HEK293 (cell line): ENCODE results near the gene RNF123.

Experiments used
- CTCF ChIA-PET: fragments of 350-600 bp; formaldehyde crosslinking; extraction: SDS; loops from one replicate; lab custom pipeline; 2021; ENCODE audit warnings: antibody characterized with exemption; lab: Yijun Ruan, JAX
- POLR2A ChIA-PET: fragments of 300-600 bp; formaldehyde crosslinking; extraction: SDS; loops from one replicate; lab custom pipeline; 2020; ENCODE audit warnings: antibody characterized with exemption, inconsistent platforms; lab: Yijun Ruan, JAX
- H3K27ac ChIP-seq: fragments of 200-500 bp; sonication (Bioruptor generic); 2 replicates; pipeline ENCODE4 v1.5.1; 2014; ENCODE audit warnings: low read depth, low read length, control low read depth, inconsistent platforms; ENCODE audit errors: extremely low read depth
- H3K36me3 ChIP-seq, 2 experiments: fragments of 200-500 bp in 1 of 2; sonication (Bioruptor generic) in 1 of 2; 1 replicate in 1 of 2; 2 replicates in 1 of 2; pipeline ENCODE4 v1.5.1; 2014 to 2017; ENCODE audit warnings: inconsistent platforms in 2 of 2, low read length in 2 of 2; ENCODE audit not compliant: control insufficient read depth in 2 of 2, insufficient read depth in 1 of 2
- H3K4me1 ChIP-seq: fragments of 200-500 bp; sonication (Bioruptor generic); 2 replicates; pipeline ENCODE4 v1.5.1; 2014; ENCODE audit warnings: mild to moderate bottlenecking, low read length, inconsistent platforms; ENCODE audit not compliant: control insufficient read depth, insufficient read depth
- H3K4me3 ChIP-seq: 2 replicates; pipeline ENCODE4 v1.5.1; 2011; ENCODE audit warnings: low read depth, mild to moderate bottlenecking, control low read depth, low read length, moderate library complexity
- H3K9me3 ChIP-seq: fragments of 200-500 bp; sonication (Bioruptor generic); 2 replicates; pipeline ENCODE4 v1.5.1; 2014; ENCODE audit warnings: low read depth, low read length, inconsistent platforms; ENCODE audit not compliant: control insufficient read depth, insufficient read depth
- BCL11A ChIP-seq: fragments of 450-650 bp; formaldehyde crosslinking; IDR thresholded peaks from 2 replicates; pipeline ENCODE4 v1.5.1; 2016; ENCODE audit warnings: low read depth, missing biosample characterization, missing genetic modification characterization
- GLI2 ChIP-seq: fragments of 450-650 bp; formaldehyde crosslinking; IDR thresholded peaks from 2 replicates; pipeline ENCODE4; 2017; ENCODE audit warnings: missing biosample characterization, missing genetic modification characterization, low read depth, borderline replicate concordance
- HOXD13 ChIP-seq: sonication (generic); formaldehyde crosslinking; IDR thresholded peaks from 2 replicates; pipeline ENCODE4 v1.8.0; 2022; ENCODE audit warnings: missing genetic modification reagents, borderline replicate concordance
- YY2 ChIP-seq: fragments of 450-650 bp; formaldehyde crosslinking; IDR thresholded peaks from 2 replicates; pipeline ENCODE4 v1.5.1; 2016; ENCODE audit warnings: missing biosample characterization, missing genetic modification characterization
- ZBTB1 ChIP-seq: fragments of 450-650 bp; formaldehyde crosslinking; IDR thresholded peaks from 2 replicates; pipeline ENCODE4 v1.5.1; 2016; ENCODE audit warnings: missing biosample characterization, missing genetic modification characterization
- ZBTB8A ChIP-seq: fragments of 450-650 bp; formaldehyde crosslinking; IDR thresholded peaks from 2 replicates; pipeline ENCODE4 v1.5.1; 2016; ENCODE audit warnings: missing biosample characterization, missing genetic modification characterization
- ZEB2 ChIP-seq: fragments of 450-650 bp; formaldehyde crosslinking; IDR thresholded peaks from 2 replicates; pipeline ENCODE4 v1.5.1; 2016; ENCODE audit warnings: missing biosample characterization, missing genetic modification characterization
- ZNF140 ChIP-seq: fragments of 450-650 bp; formaldehyde crosslinking; IDR thresholded peaks from 2 replicates; pipeline ENCODE4 v1.5.1; 2016; ENCODE audit warnings: missing biosample characterization, missing genetic modification characterization
- ZNF157 ChIP-seq: fragments of 450-650 bp; formaldehyde crosslinking; IDR thresholded peaks from 2 replicates; pipeline ENCODE4 v1.5.1; 2016; ENCODE audit warnings: missing biosample characterization, missing genetic modification characterization
- ZNF214 ChIP-seq: fragments of 450-650 bp; formaldehyde crosslinking; IDR thresholded peaks from 2 replicates; pipeline ENCODE4 v1.5.1; 2017; ENCODE audit warnings: missing biosample characterization, mild to moderate bottlenecking, missing genetic modification characterization, borderline replicate concordance
- ZNF248 ChIP-seq: fragments of 450-650 bp; formaldehyde crosslinking; IDR thresholded peaks from 2 replicates; pipeline ENCODE4 v1.5.1; 2017; ENCODE audit warnings: missing biosample characterization, missing genetic modification characterization
- ZNF350 ChIP-seq: fragments of 450-650 bp; formaldehyde crosslinking; IDR thresholded peaks from 2 replicates; pipeline ENCODE4 v1.5.0; 2017; ENCODE audit warnings: missing biosample characterization, mild to moderate bottlenecking, missing genetic modification characterization
- ZNF426 ChIP-seq: fragments of 450-650 bp; formaldehyde crosslinking; IDR thresholded peaks from 2 replicates; pipeline ENCODE4 v1.5.1; 2017; ENCODE audit warnings: missing biosample characterization, missing genetic modification characterization, mild to moderate bottlenecking, inconsistent platforms, moderate library complexity
- ZNF670 ChIP-seq: fragments of 450-650 bp; formaldehyde crosslinking; IDR thresholded peaks from 2 replicates; pipeline ENCODE4 v1.5.1; 2016; ENCODE audit warnings: missing biosample characterization, missing genetic modification characterization, low read depth
- ZNF747 ChIP-seq: fragments of 450-650 bp; formaldehyde crosslinking; IDR thresholded peaks from 2 replicates; pipeline ENCODE4 v1.5.1; 2016; ENCODE audit warnings: missing biosample characterization, missing genetic modification characterization
- ZNF777 ChIP-seq: fragments of 450-650 bp; formaldehyde crosslinking; IDR thresholded peaks from 2 replicates; pipeline ENCODE4 v1.5.1; 2017; ENCODE audit warnings: missing biosample characterization, missing genetic modification characterization, borderline replicate concordance
- ZNF843 ChIP-seq: fragments of 450-650 bp; formaldehyde crosslinking; IDR thresholded peaks from 2 replicates; pipeline ENCODE4 v1.5.1; 2016; ENCODE audit warnings: missing biosample characterization, missing genetic modification characterization
- ZSCAN16 ChIP-seq: fragments of 450-650 bp; formaldehyde crosslinking; IDR thresholded peaks from 2 replicates; pipeline ENCODE4 v1.5.1; 2016; ENCODE audit warnings: missing biosample characterization, missing genetic modification characterization
- TF ChIP-seq, protein P1 (sequence below): fragments of 450-650 bp; formaldehyde crosslinking; IDR thresholded peaks from 2 replicates; pipeline ENCODE4 v1.5.1; 2017; ENCODE audit warnings: missing biosample characterization, missing genetic modification characterization
- TF ChIP-seq, protein P2 (sequence below): fragments of 450-650 bp; formaldehyde crosslinking; IDR thresholded peaks from 2 replicates; pipeline ENCODE4 v1.5.1; 2016; ENCODE audit warnings: missing biosample characterization, missing genetic modification characterization
- TF ChIP-seq, protein P3 (sequence below): fragments of 450-650 bp; formaldehyde crosslinking; IDR thresholded peaks from 2 replicates; pipeline ENCODE4 v1.5.1; 2016; ENCODE audit warnings: missing biosample characterization, missing genetic modification characterization, low read depth
- TF ChIP-seq, protein P4 (sequence below): fragments of 450-650 bp; formaldehyde crosslinking; IDR thresholded peaks from 2 replicates; pipeline ENCODE4 v1.5.1; 2016; ENCODE audit warnings: missing biosample characterization, missing genetic modification characterization, borderline replicate concordance

Gene RNF123

DNA sequence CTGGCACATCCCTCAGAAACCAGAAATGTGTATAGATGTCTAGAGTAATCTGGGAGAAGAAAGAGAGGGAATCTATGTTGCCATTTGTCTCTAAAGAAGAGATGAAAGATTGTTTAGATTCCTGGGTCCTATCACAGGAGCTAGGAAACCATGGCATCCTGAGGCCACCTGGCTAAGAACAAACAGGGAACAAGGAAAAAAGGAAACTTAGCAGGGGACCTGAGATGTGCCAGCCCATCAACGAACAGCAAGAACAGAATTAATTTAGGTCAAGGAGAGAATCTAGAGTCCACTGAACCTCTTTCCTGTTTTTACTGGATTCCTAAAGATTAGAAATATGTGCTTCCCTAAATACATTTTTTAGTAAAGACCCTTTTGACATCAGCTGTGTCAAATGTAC is 66.7 kb downstream of the RNF123 start (continued):
- TF ChIP-seq ZNF214 (no peak), ZNF843 (tag by site-specific recombination) (no peak), ZNF426 (no peak)
- TF ChIP-seq, all 188 proteins: peak for 0

DNA sequence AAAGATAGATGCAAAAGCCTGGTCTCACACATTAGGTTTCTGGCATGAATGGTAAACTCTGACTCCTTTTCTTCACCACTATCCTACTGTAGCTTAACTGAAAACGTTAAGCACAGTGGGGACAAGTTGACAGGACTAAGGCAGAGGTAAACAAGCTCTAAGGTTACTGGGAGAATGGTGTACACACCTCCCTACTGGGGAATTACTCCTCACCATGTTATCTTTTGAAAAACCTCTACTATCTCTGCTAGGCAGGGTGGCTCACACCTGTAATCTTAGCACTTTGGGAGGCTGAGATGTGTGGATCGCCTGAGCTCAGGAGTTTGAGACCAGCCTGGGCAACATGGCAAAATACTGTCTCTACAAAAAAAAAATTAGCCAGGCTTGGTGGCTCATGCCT is 67.8 kb downstream of the RNF123 start:
- Histone ChIP-seq H3K27ac (no peak overlapping the region), H3K4me3 (no peak overlapping the region), H3K36me3 (no peaks in the 10 kb centered on the region; a peak in 1 of 3 replicates), H3K9me3 (no peaks in the 10 kb centered on the region), H3K4me1 (no peaks in the 10 kb centered on the region)
- ChIA-PET CTCF (interaction anchor here (0.6 to 0.7 kb wide), 2 partner anchors 8 to 44 kb away, joined by 3 read pairs; no protein-coding TSS in a partner anchor), POLR2A (no interaction called here)
- TF ChIP-seq ZBTB1 (no peak), ZNF248 (tag by site-specific recombination) (no peak), ZEB2 (tag by site-specific recombination) (no peak), GLI2 (tag by site-specific recombination) (no peak), YY2 (tag by site-specific recombination) (no peak), ZNF140 (tag by site-specific recombination) (no peak), ZNF157 (tag by site-specific recombination) (no peak), ZNF350 (tag by site-specific recombination) (no peak), ZNF843 (tag by site-specific recombination) (no peak), ZNF670 (tag by site-specific recombination) (no peak), ZSCAN16 (tag by site-specific recombination) (no peak), HOXD13 (CRISPR knock-in tag) (no peak), ZNF747 (no peak), ZBTB8A (tag by site-specific recombination) (no peak), BCL11A (tag by site-specific recombination) (no peak)
- TF ChIP-seq, protein P1, sequence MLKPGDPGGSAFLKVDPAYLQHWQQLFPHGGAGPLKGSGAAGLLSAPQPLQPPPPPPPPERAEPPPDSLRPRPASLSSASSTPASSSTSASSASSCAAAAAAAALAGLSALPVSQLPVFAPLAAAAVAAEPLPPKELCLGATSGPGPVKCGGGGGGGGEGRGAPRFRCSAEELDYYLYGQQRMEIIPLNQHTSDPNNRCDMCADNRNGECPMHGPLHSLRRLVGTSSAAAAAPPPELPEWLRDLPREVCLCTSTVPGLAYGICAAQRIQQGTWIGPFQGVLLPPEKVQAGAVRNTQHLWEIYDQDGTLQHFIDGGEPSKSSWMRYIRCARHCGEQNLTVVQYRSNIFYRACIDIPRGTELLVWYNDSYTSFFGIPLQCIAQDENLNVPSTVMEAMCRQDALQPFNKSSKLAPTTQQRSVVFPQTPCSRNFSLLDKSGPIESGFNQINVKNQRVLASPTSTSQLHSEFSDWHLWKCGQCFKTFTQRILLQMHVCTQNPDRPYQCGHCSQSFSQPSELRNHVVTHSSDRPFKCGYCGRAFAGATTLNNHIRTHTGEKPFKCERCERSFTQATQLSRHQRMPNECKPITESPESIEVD (tag by site-specific recombination) = no peak
- TF ChIP-seq, protein P2, sequence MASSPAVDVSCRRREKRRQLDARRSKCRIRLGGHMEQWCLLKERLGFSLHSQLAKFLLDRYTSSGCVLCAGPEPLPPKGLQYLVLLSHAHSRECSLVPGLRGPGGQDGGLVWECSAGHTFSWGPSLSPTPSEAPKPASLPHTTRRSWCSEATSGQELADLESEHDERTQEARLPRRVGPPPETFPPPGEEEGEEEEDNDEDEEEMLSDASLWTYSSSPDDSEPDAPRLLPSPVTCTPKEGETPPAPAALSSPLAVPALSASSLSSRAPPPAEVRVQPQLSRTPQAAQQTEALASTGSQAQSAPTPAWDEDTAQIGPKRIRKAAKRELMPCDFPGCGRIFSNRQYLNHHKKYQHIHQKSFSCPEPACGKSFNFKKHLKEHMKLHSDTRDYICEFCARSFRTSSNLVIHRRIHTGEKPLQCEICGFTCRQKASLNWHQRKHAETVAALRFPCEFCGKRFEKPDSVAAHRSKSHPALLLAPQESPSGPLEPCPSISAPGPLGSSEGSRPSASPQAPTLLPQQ (tag by site-specific recombination) = no peak
- TF ChIP-seq, protein P3, sequence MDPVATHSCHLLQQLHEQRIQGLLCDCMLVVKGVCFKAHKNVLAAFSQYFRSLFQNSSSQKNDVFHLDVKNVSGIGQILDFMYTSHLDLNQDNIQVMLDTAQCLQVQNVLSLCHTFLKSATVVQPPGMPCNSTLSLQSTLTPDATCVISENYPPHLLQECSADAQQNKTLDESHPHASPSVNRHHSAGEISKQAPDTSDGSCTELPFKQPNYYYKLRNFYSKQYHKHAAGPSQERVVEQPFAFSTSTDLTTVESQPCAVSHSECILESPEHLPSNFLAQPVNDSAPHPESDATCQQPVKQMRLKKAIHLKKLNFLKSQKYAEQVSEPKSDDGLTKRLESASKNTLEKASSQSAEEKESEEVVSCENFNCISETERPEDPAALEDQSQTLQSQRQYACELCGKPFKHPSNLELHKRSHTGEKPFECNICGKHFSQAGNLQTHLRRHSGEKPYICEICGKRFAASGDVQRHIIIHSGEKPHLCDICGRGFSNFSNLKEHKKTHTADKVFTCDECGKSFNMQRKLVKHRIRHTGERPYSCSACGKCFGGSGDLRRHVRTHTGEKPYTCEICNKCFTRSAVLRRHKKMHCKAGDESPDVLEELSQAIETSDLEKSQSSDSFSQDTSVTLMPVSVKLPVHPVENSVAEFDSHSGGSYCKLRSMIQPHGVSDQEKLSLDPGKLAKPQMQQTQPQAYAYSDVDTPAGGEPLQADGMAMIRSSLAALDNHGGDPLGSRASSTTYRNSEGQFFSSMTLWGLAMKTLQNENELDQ (tag by site-specific recombination) = no peak

DNA sequence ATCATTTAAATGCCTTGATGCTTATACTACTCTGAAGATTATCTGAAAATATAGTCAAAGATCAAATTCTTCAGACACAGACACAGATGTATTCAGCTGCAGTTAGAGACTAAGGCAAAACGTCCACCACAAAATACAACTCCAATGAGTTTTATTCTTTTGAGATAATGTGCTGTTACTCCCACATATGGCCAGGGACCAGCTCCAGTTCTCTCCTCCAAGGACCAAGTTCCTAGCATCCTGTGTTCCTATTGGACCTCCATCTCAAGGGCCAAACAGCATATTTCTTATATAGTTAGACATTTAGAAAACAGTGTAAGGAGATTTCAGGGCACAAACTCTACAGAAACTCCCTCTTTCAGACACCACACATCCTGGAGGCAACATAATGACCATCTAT is 69.9 kb downstream of the RNF123 start:
- H3K4me3 ChIP-seq = no peak overlapping the region
- ChIA-PET POLR2A (no interaction called here), CTCF (no interaction called here)
- no peaks in the 10 kb centered on the region; a peak in 1 of 3 replicates for H3K36me3 ChIP-seq
- H3K4me1 ChIP-seq = no peaks in the 10 kb centered on the region
- H3K9me3 ChIP-seq = no peaks in the 10 kb centered on the region
- no peak overlapping the region for H3K27ac ChIP-seq
- TF ChIP-seq, protein P4, sequence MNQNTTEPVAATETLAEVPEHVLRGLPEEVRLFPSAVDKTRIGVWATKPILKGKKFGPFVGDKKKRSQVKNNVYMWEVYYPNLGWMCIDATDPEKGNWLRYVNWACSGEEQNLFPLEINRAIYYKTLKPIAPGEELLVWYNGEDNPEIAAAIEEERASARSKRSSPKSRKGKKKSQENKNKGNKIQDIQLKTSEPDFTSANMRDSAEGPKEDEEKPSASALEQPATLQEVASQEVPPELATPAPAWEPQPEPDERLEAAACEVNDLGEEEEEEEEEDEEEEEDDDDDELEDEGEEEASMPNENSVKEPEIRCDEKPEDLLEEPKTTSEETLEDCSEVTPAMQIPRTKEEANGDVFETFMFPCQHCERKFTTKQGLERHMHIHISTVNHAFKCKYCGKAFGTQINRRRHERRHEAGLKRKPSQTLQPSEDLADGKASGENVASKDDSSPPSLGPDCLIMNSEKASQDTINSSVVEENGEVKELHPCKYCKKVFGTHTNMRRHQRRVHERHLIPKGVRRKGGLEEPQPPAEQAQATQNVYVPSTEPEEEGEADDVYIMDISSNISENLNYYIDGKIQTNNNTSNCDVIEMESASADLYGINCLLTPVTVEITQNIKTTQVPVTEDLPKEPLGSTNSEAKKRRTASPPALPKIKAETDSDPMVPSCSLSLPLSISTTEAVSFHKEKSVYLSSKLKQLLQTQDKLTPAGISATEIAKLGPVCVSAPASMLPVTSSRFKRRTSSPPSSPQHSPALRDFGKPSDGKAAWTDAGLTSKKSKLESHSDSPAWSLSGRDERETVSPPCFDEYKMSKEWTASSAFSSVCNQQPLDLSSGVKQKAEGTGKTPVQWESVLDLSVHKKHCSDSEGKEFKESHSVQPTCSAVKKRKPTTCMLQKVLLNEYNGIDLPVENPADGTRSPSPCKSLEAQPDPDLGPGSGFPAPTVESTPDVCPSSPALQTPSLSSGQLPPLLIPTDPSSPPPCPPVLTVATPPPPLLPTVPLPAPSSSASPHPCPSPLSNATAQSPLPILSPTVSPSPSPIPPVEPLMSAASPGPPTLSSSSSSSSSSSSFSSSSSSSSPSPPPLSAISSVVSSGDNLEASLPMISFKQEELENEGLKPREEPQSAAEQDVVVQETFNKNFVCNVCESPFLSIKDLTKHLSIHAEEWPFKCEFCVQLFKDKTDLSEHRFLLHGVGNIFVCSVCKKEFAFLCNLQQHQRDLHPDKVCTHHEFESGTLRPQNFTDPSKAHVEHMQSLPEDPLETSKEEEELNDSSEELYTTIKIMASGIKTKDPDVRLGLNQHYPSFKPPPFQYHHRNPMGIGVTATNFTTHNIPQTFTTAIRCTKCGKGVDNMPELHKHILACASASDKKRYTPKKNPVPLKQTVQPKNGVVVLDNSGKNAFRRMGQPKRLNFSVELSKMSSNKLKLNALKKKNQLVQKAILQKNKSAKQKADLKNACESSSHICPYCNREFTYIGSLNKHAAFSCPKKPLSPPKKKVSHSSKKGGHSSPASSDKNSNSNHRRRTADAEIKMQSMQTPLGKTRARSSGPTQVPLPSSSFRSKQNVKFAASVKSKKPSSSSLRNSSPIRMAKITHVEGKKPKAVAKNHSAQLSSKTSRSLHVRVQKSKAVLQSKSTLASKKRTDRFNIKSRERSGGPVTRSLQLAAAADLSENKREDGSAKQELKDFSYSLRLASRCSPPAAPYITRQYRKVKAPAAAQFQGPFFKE = no peak
- no peak for TF ChIP-seq ZNF777 (tag by site-specific recombination)
